ENCODE measurements around the gene C12orf42. TPM values are rescaled to one million over a fixed set of nuclear protein-coding genes. Genes with fewer than 3 reads are reported as not detected.

The C12orf42 gene
- polyA plus RNA-seq, 3 donors from 2014 or later: 0.14 to 0.50 TPM; not detected in 1

- peaks cover 0 to 1% (median 0%) of the 10 kb centered on the region in 3 donors for H3K27me3 Mint-ChIP-seq (ENCODE audit: low read depth in 3 of 3)
- H3K4me3 Mint-ChIP-seq: no peak overlapping the region
- DNase-seq: no peak
- no peaks in the 10 kb centered on the region for H3K36me3 Mint-ChIP-seq
- no peak overlapping the region for H3K27ac Mint-ChIP-seq
- no peaks in the 10 kb centered on the region for H3K4me1 Mint-ChIP-seq
- peaks cover 0 to 2% (median 0%) of the 10 kb centered on the region in 6 donors for H3K9me3 Mint-ChIP-seq
These were observed 18.1 kb upstream of the C12orf42 start for GRCh38 chr12:103513875-103514274.

GRCh38 chr12:103505371-103506236, 9.8 kb upstream of the C12orf42 start:
- peak in 1 of 3 donors; percentile 14 for DNase-seq
- Mint-ChIP-seq H3K4me1 (no peaks in the 10 kb centered on the region), H3K4me3 (no peak overlapping the region), H3K27me3 (ENCODE audit: low read depth in 3 of 3) (peaks cover 0 to 2% (median 0%) of the 10 kb centered on the region in 3 donors), H3K9me3 (no peaks in the 10 kb centered on the region), H3K27ac (no peak overlapping the region), H3K36me3 (no peaks in the 10 kb centered on the region)

- Mint-ChIP-seq H3K27me3 (ENCODE audit: low read depth in 3 of 3) (peaks cover 0 to 2% (median 0%) of the 10 kb centered on the region in 3 donors), H3K9me3 (no peaks in the 10 kb centered on the region), H3K36me3 (no peaks in the 10 kb centered on the region), H3K4me1 (no peaks in the 10 kb centered on the region), H3K27ac (no peak overlapping the region), H3K4me3 (no peak overlapping the region)
- no peak for DNase-seq
These were observed 8.8 kb upstream of the C12orf42 start for GRCh38 chr12:103504606-103505005.

GRCh38 chr12:103503546-103504480, 8.0 kb upstream of the C12orf42 start:
- no peak overlapping the region for H3K27ac Mint-ChIP-seq
- DNase-seq: peak in 2 of 3 donors; percentile 9 to 39
- H3K36me3 Mint-ChIP-seq: no peaks in the 10 kb centered on the region

GRCh38 chr12:103501447-103501846, 5.7 kb upstream of the C12orf42 start:
- Mint-ChIP-seq H3K27me3 (ENCODE audit: low read depth in 3 of 3) (peaks cover under 1 to 5% (median 5%) of the 10 kb centered on the region in 3 donors), H3K27ac (no peak overlapping the region), H3K4me3 (no peak overlapping the region), H3K36me3 (no peaks in the 10 kb centered on the region), H3K4me1 (peaks cover under 1% of the 10 kb centered on the region in 2 donors), H3K9me3 (peaks cover 0 to 11% (median 0%) of the 10 kb centered on the region in 6 donors)
- no peak for DNase-seq

More at GRCh38 chr12:103503546-103504480, 8.0 kb upstream of the C12orf42 start:
- H3K27me3 Mint-ChIP-seq (ENCODE audit: low read depth in 3 of 3): peaks cover 0 to 2% (median 0%) of the 10 kb centered on the region in 3 donors
- H3K9me3 Mint-ChIP-seq: peaks cover 0 to 3% (median 0%) of the 10 kb centered on the region in 6 donors
- H3K4me1 Mint-ChIP-seq: no peaks in the 10 kb centered on the region
- no peak overlapping the region for H3K4me3 Mint-ChIP-seq

- Mint-ChIP-seq H3K4me3 (no peak overlapping the region), H3K27ac (no peak overlapping the region), H3K4me1 (peaks cover 11 to 13% of the 10 kb centered on the region in 2 donors), H3K27me3 (ENCODE audit: low read depth in 3 of 3) (peaks cover 5 to 10% (median 7%) of the 10 kb centered on the region in 3 donors), H3K9me3 (peaks cover 0 to 15% (median 3%) of the 10 kb centered on the region in 6 donors), H3K36me3 (no peaks in the 10 kb centered on the region)
- no peak for DNase-seq
These were observed 3.8 kb upstream of the C12orf42 start for GRCh38 chr12:103499571-103499970.

GRCh38 chr12:103498990-103499389, 3.2 kb upstream of the C12orf42 start:
- no peak for DNase-seq
- peak overlapping the region in 1 of 6 donors; percentile 18 for H3K27ac Mint-ChIP-seq
- H3K36me3 Mint-ChIP-seq: no peaks in the 10 kb centered on the region
- H3K4me3 Mint-ChIP-seq: no peak overlapping the region
- H3K27me3 Mint-ChIP-seq (ENCODE audit: low read depth in 3 of 3): peaks cover 9 to 14% (median 11%) of the 10 kb centered on the region in 3 donors
- peaks cover 12 to 16% of the 10 kb centered on the region in 2 donors for H3K4me1 Mint-ChIP-seq
- H3K9me3 Mint-ChIP-seq: peaks cover 0 to 16% (median 3%) of the 10 kb centered on the region in 6 donors

- peak overlapping the region in 2 of 6 donors; percentile 15 to 43 for H3K27ac Mint-ChIP-seq
- peak overlapping the region; percentile 53 to 88 (median 75) for H3K4me3 Mint-ChIP-seq
- DNase-seq: no peak
These were observed 867 bp downstream of the C12orf42 start for GRCh38 chr12:103494734-103495468.

GRCh38 chr12:103494051-103494733, 1.6 kb downstream of the C12orf42 start:
- Mint-ChIP-seq H3K4me3 (peak overlapping the region; percentile 53 to 88 (median 75)), H3K27me3 (ENCODE audit: low read depth in 3 of 3) (peaks cover 13 to 17% (median 14%) of the 10 kb centered on the region in 3 donors), H3K36me3 (no peaks in the 10 kb centered on the region), H3K27ac (peak overlapping the region in 1 of 6 donors; percentile 21), H3K9me3 (peaks cover 0 to 16% (median 5%) of the 10 kb centered on the region in 6 donors), H3K4me1 (peaks cover 12 to 16% of the 10 kb centered on the region in 2 donors)
- no peak for DNase-seq

More at GRCh38 chr12:103494734-103495468, 867 bp downstream of the C12orf42 start:
- peaks cover 0 to 16% (median 5%) of the 10 kb centered on the region in 6 donors for H3K9me3 Mint-ChIP-seq
- peaks cover 12 to 16% of the 10 kb centered on the region in 2 donors for H3K4me1 Mint-ChIP-seq
- peaks cover 13 to 17% (median 14%) of the 10 kb centered on the region in 3 donors for H3K27me3 Mint-ChIP-seq (ENCODE audit: low read depth in 3 of 3)
- H3K36me3 Mint-ChIP-seq: no peaks in the 10 kb centered on the region

GRCh38 chr12:103493199-103493598, 2.6 kb downstream of the C12orf42 start:
- Mint-ChIP-seq H3K36me3 (no peaks in the 10 kb centered on the region), H3K27me3 (ENCODE audit: low read depth in 3 of 3) (peaks cover 13 to 17% (median 16%) of the 10 kb centered on the region in 3 donors), H3K27ac (no peak overlapping the region), H3K9me3 (peaks cover 0 to 16% (median 5%) of the 10 kb centered on the region in 6 donors), H3K4me1 (peaks cover 12 to 16% of the 10 kb centered on the region in 2 donors), H3K4me3 (no peak overlapping the region)
- no peak for DNase-seq

GRCh38 chr12:103482365-103482764, 13.4 kb downstream of the C12orf42 start:
- no peak for DNase-seq
- H3K27ac Mint-ChIP-seq: peak overlapping the region in 4 of 6 donors; percentile 10 to 67 (median 40)
- no peaks in the 10 kb centered on the region for H3K36me3 Mint-ChIP-seq
- peaks cover 1 to 11% (median 5%) of the 10 kb centered on the region in 6 donors for H3K9me3 Mint-ChIP-seq
- H3K4me3 Mint-ChIP-seq: peak overlapping the region in 4 of 5 donors; percentile 11 to 71 (median 46)
- no peaks in the 10 kb centered on the region for H3K27me3 Mint-ChIP-seq (ENCODE audit: low read depth in 3 of 3)
- H3K4me1 Mint-ChIP-seq: peaks cover 0 to 6% of the 10 kb centered on the region in 2 donors

GRCh38 chr12:103475073-103475472, 20.7 kb downstream of the C12orf42 start:
- no peak for DNase-seq
- Mint-ChIP-seq H3K27me3 (ENCODE audit: low read depth in 3 of 3) (no peaks in the 10 kb centered on the region), H3K9me3 (peaks cover 0 to 12% (median 5%) of the 10 kb centered on the region in 6 donors), H3K4me1 (peaks cover 0 to 6% of the 10 kb centered on the region in 2 donors), H3K27ac (no peak overlapping the region), H3K36me3 (no peaks in the 10 kb centered on the region), H3K4me3 (no peak overlapping the region)
